ENCODE data around the gene IL12RB1.

The IL12RB1 gene

GRCh38 chr19:18029617-18030338, 57.0 kb downstream of the IL12RB1 start:
- Histone ChIP-seq H3K27me3 (ENCODE audit: low read depth, low read length) (no peaks in the 10 kb centered on the region), H3K4me3 (ENCODE audit: low read length) (no peak overlapping the region), H2AFZ (ENCODE audit: low read depth, low read length) (no peak overlapping the region), H3K27ac (ENCODE audit: low read length) (no peak overlapping the region), H3K9ac (ENCODE audit: low read length) (no peak overlapping the region), H4K20me1 (ENCODE audit: insufficient read depth, low read length) (no peaks in the 10 kb centered on the region), H3K79me2 (ENCODE audit: low read length) (no peaks in the 10 kb centered on the region), H3K36me3 (replicated peaks; ENCODE audit: low read depth, low read length) (no peaks in the 10 kb centered on the region), H3K4me2 (ENCODE audit: low read length) (no peak overlapping the region), H3K4me1 (ENCODE audit: low read length) (peaks cover 6% of the 10 kb centered on the region), H3K9me3 (ENCODE audit: insufficient read depth, low read length) (no peaks in the 10 kb centered on the region)
- no peak for TF ChIP-seq CTCF (IDR thresholded peaks at IDR 0.05; ENCODE audit: low read depth, low read length)
- no peak for TF ChIP-seq EZH2phosphoT487 (IDR thresholded peaks at IDR 0.05; ENCODE audit: low read depth)

DNA sequence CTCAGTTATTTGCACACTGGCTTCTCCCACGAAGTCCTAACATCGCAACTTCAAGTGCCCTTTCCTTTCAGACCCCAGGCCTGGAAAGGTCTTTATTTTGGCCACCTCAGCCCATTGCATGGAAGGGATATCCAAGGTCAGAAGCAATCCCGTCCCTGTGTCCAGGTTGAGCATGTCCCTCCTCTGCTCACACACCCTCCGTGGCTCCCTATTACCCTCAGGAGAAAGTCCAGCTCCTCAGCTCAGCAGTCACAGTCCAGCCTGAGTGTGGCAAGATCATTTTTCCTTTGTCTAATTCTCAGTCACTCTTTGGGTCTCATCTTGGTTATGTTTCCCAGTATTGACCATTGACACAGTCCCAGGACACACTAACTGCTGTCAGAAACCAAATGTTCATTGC, 59.6 kb downstream of the IL12RB1 start:
- Histone ChIP-seq H3K4me1 (ENCODE audit: low read length) (peaks cover 26% of the 10 kb centered on the region), H3K36me3 (replicated peaks; ENCODE audit: low read depth, low read length) (no peaks in the 10 kb centered on the region), H3K27me3 (ENCODE audit: low read depth, low read length) (no peaks in the 10 kb centered on the region), H3K79me2 (ENCODE audit: low read length) (peaks cover 10% of the 10 kb centered on the region; the same call in 1 of the 2 replicates), H4K20me1 (ENCODE audit: insufficient read depth, low read length) (no peaks in the 10 kb centered on the region), H3K9ac (ENCODE audit: low read length) (no peak overlapping the region), H3K4me2 (ENCODE audit: low read length) (no peak overlapping the region), H3K9me3 (ENCODE audit: insufficient read depth, low read length) (no peaks in the 10 kb centered on the region), H2AFZ (ENCODE audit: low read depth, low read length) (no peak overlapping the region), H3K4me3 (ENCODE audit: low read length) (no peak overlapping the region), H3K27ac (ENCODE audit: low read length) (no peak overlapping the region)
- TF ChIP-seq EZH2phosphoT487 (IDR thresholded peaks at IDR 0.05; ENCODE audit: low read depth) = no peak
- no peak for TF ChIP-seq CTCF (IDR thresholded peaks at IDR 0.05; ENCODE audit: low read depth, low read length)

GRCh38 chr19:18023622-18024251, 63.0 kb downstream of the IL12RB1 start:
- Histone ChIP-seq H3K79me2 (ENCODE audit: low read length) (peaks cover 10% of the 10 kb centered on the region; the same call in 1 of the 2 replicates), H3K4me1 (ENCODE audit: low read length) (peaks cover 41% of the 10 kb centered on the region), H3K36me3 (replicated peaks; ENCODE audit: low read depth, low read length) (no peaks in the 10 kb centered on the region), H3K27me3 (ENCODE audit: low read depth, low read length) (no peaks in the 10 kb centered on the region), H3K4me2 (ENCODE audit: low read length) (peak overlapping the region; percentile 100), H3K9ac (ENCODE audit: low read length) (peak overlapping the region; percentile 8; the same call in 1 of the 2 replicates), H3K9me3 (ENCODE audit: insufficient read depth, low read length) (no peaks in the 10 kb centered on the region), H3K4me3 (ENCODE audit: low read length) (peak overlapping the region; percentile 57), H2AFZ (ENCODE audit: low read depth, low read length) (no peak overlapping the region), H4K20me1 (ENCODE audit: insufficient read depth, low read length) (no peaks in the 10 kb centered on the region), H3K27ac (ENCODE audit: low read length) (no peak overlapping the region; the same call in 1 of the 2 replicates)
- TF ChIP-seq CTCF (IDR thresholded peaks at IDR 0.05; ENCODE audit: low read depth, low read length) (no peak), EZH2phosphoT487 (IDR thresholded peaks at IDR 0.05; ENCODE audit: low read depth) (no peak)

GRCh38 chr19:18021121-18021755, 65.5 kb downstream of the IL12RB1 start:
- H3K36me3 ChIP-seq (replicated peaks; ENCODE audit: low read depth, low read length) = peaks cover 2% of the 10 kb centered on the region
- peak overlapping the region; percentile 55; the same call in 1 of the 2 replicates for H2AFZ ChIP-seq (ENCODE audit: low read depth, low read length)
- peak overlapping the region; percentile 100 for H3K4me2 ChIP-seq (ENCODE audit: low read length)
- H3K79me2 ChIP-seq (ENCODE audit: low read length) = peaks cover 10% of the 10 kb centered on the region; the same call in 1 of the 2 replicates
- H3K4me1 ChIP-seq (ENCODE audit: low read length) = peaks cover 41% of the 10 kb centered on the region
- peak overlapping the region; percentile 69 for H3K27ac ChIP-seq (ENCODE audit: low read length)
- H3K9me3 ChIP-seq (ENCODE audit: insufficient read depth, low read length) = no peaks in the 10 kb centered on the region
- H3K9ac ChIP-seq (ENCODE audit: low read length) = peak overlapping the region; percentile 80
- peak overlapping the region; percentile 92 for H3K4me3 ChIP-seq (ENCODE audit: low read length)
- TF ChIP-seq CTCF (IDR thresholded peaks at IDR 0.05; ENCODE audit: low read depth, low read length) = no peak
- no peak for TF ChIP-seq EZH2phosphoT487 (IDR thresholded peaks at IDR 0.05; ENCODE audit: low read depth)
- no peaks in the 10 kb centered on the region for H4K20me1 ChIP-seq (ENCODE audit: insufficient read depth, low read length)
- H3K27me3 ChIP-seq (ENCODE audit: low read depth, low read length) = no peaks in the 10 kb centered on the region

Data from OCI-LY3 (cell line).